Measurements from ENCODE around the gene IDH3G. TPM values are rescaled to one million over a fixed set of nuclear protein-coding genes. Genes with fewer than 3 reads are reported as not detected.
A peak's percentile ranks its signal among the peaks of the same experiment; 100 is the strongest.

Gene IDH3G
- total RNA-seq, 3 donors from 2014 or later: 75.4 to 91.5 (median 76.5) TPM

GRCh38 chrX:153828308-153828707 lies 34.1 kb upstream of the IDH3G start:
- Histone ChIP-seq H3K9me3 (no peaks in the 10 kb centered on the region), H3K4me3 (peak overlapping the region in 2 of 3 donors; percentile 49 to 69), H3K4me1 (no peaks in the 10 kb centered on the region), H3K27me3 (peaks cover 5 to 88% of the 10 kb centered on the region in 2 donors), H3K36me3 (no peaks in the 10 kb centered on the region), H3K27ac (peak overlapping the region in 1 of 2 donors; percentile 75)
- intact Hi-C loops (cut with DNase I; ENCODE audit: low total_unique reads): no loop called here
- TF ChIP-seq POLR2AphosphoS5 (IDR thresholded peaks at IDR 0.05) (no peak), POLR2A (IDR thresholded peaks at IDR 0.05) (no peak), CTCF (IDR thresholded peaks at IDR 0.05) (no peak)
- no peak for DNase-seq (ENCODE audit: low spot score in 2 of 2)

- no peak for DNase-seq (ENCODE audit: low spot score in 2 of 2)
- no peak for TF ChIP-seq POLR2AphosphoS5 (IDR thresholded peaks at IDR 0.05)
- TF ChIP-seq POLR2A (IDR thresholded peaks at IDR 0.05): no peak
- no peak for TF ChIP-seq CTCF (IDR thresholded peaks at IDR 0.05)
- H3K4me1 ChIP-seq: no peaks in the 10 kb centered on the region
- peaks cover 5 to 84% of the 10 kb centered on the region in 2 donors for H3K27me3 ChIP-seq
- intact Hi-C loops (cut with DNase I; ENCODE audit: low total_unique reads): no loop called here
- no peaks in the 10 kb centered on the region for H3K9me3 ChIP-seq
- H3K4me3 ChIP-seq: peak overlapping the region in 2 of 3 donors; percentile 49 to 69
- H3K27ac ChIP-seq: no peak overlapping the region
- H3K36me3 ChIP-seq: no peaks in the 10 kb centered on the region
These were observed 33.7 kb upstream of the IDH3G start for GRCh38 chrX:153827903-153828302.

GRCh38 chrX:153827016-153827415 lies 32.8 kb upstream of the IDH3G start:
- no peaks in the 10 kb centered on the region for H3K4me1 ChIP-seq
- no peaks in the 10 kb centered on the region for H3K36me3 ChIP-seq
- H3K4me3 ChIP-seq: no peak overlapping the region
- intact Hi-C loops (cut with DNase I; ENCODE audit: low total_unique reads): no loop called here
- H3K9me3 ChIP-seq: no peaks in the 10 kb centered on the region
- H3K27ac ChIP-seq: no peak overlapping the region
- TF ChIP-seq CTCF (IDR thresholded peaks at IDR 0.05) (no peak), POLR2AphosphoS5 (IDR thresholded peaks at IDR 0.05) (no peak), POLR2A (IDR thresholded peaks at IDR 0.05) (no peak)
- DNase-seq (ENCODE audit: low spot score in 2 of 2): no peak
- H3K27me3 ChIP-seq: peaks cover 5 to 75% of the 10 kb centered on the region in 2 donors

- no peaks in the 10 kb centered on the region for H3K9me3 ChIP-seq
- H3K4me3 ChIP-seq: no peak overlapping the region
- no peak for TF ChIP-seq POLR2AphosphoS5 (IDR thresholded peaks at IDR 0.05)
- no peak for TF ChIP-seq POLR2A (IDR thresholded peaks at IDR 0.05)
- TF ChIP-seq CTCF (IDR thresholded peaks at IDR 0.05): no peak
- H3K27ac ChIP-seq: no peak overlapping the region
- no peak for DNase-seq (ENCODE audit: low spot score in 2 of 2)
- intact Hi-C loops (cut with DNase I; ENCODE audit: low total_unique reads): no loop called here
- peaks cover 5 to 75% of the 10 kb centered on the region in 2 donors for H3K27me3 ChIP-seq
- H3K4me1 ChIP-seq: no peaks in the 10 kb centered on the region
- no peaks in the 10 kb centered on the region for H3K36me3 ChIP-seq
These were observed 30.9 kb upstream of the IDH3G start for GRCh38 chrX:153825042-153825441.

GRCh38 chrX:153824348-153824747 lies 30.2 kb upstream of the IDH3G start:
- no peak for DNase-seq (ENCODE audit: low spot score in 2 of 2)
- intact Hi-C loops (cut with DNase I; ENCODE audit: low total_unique reads): no loop called here
- no peaks in the 10 kb centered on the region for H3K9me3 ChIP-seq
- H3K4me1 ChIP-seq: no peaks in the 10 kb centered on the region
- no peak overlapping the region for H3K27ac ChIP-seq
- TF ChIP-seq CTCF (IDR thresholded peaks at IDR 0.05) (no peak), POLR2A (IDR thresholded peaks at IDR 0.05) (no peak), POLR2AphosphoS5 (IDR thresholded peaks at IDR 0.05) (no peak)
- H3K4me3 ChIP-seq: no peak overlapping the region
- peaks cover 0 to 75% of the 10 kb centered on the region in 2 donors for H3K27me3 ChIP-seq
- H3K36me3 ChIP-seq: no peaks in the 10 kb centered on the region

Measured in breast epithelium (tissue), 4 donors.